Activated CD4-positive, alpha-beta T cell treated with anti-CD3 and anti-CD28 coated beads for 4 hours (primary cell): ENCODE data around the gene CMBL.
A peak's percentile ranks its signal among the peaks of the same experiment; 100 is the strongest.
"Not testable (repeated sequence)": the region's sequence is repeated elsewhere in the genome, so short reads cannot be mapped to it uniquely, and the experiment has no call there.

Source experiments
- DNase-seq, 2 donors: peaks; one replicate each; pipeline ENCODE4 v3.0.0-alpha.2; 2020

The CMBL gene

DNA sequence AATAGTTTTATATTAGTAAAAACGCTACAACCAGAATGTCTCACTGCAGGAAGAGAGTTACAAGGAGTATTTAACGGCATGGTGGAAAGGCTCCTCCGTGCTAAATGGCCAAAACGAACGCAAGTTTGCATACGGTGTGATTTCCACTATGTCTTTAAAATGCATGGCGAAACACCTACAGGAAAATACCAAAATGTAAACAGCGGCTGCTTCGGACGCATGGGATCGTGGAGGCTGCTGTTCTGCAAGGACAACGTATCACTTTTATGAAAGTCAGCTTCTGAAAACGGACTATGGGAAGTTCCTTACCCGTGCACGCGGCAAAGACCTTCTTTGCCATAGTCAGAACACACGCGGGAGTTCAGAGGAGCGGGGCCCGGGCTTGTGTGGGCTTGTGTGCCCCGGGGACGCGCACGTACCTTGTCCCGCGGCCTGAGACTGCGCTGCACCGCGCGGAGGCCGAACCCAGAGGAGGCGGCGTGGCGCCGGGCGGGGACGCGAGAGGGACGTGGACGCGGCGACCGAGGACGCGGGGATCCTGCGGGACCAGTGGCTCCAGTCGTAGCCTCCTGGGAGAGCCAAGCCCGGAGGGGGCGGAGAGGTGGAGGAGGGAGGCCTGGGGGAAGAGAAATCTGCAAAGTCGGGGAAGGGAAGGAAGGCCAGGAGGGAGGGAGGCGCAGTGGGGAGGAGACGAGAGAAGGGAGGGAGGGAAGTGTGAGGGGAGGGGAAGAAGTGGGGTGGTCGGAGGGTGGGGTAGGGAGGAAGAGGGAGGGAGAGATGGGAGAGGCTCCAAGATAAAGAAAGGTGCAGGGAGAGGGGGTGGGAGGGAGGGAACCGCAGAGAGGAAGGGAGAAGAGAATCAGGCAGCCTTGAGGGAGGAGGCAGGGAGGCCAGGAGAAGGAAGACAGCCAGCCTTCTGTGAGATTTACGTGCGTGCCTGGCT lies at the start of gene CMBL:
Gene CMBL, minus strand, starts transcription at position 697 of the 943 bp plus-strand sequence. CDS start 17,140 bp downstream, outside the sequence.
- no peak for DNase-seq

- DNase-seq, result no peak
Observed at GRCh38 chr5:10355071-10355889, 47.6 kb upstream of the CMBL start.

- peak; percentile 34 to 37 for DNase-seq
Observed at GRCh38 chr5:10354048-10354872, 46.6 kb upstream of the CMBL start.

- DNase-seq, result peak; percentile 96 to 97
Observed at GRCh38 chr5:10353241-10354047, 45.7 kb upstream of the CMBL start, which contains the start of gene MARCHF6. Gene MARCHF6, plus strand, starts transcription at chr5:10353695. Its CDS starts 204 bp downstream, at chr5:10353899.

GRCh38 chr5:10352430-10353240 lies 44.9 kb upstream of the CMBL start:
- DNase-seq, result peak; percentile 21 to 27

- DNase-seq, result no peak
Observed at GRCh38 chr5:10351919-10352318, 44.2 kb upstream of the CMBL start.

- DNase-seq, result no peak
Observed at GRCh38 chr5:10351199-10351905, 43.6 kb upstream of the CMBL start.

DNA sequence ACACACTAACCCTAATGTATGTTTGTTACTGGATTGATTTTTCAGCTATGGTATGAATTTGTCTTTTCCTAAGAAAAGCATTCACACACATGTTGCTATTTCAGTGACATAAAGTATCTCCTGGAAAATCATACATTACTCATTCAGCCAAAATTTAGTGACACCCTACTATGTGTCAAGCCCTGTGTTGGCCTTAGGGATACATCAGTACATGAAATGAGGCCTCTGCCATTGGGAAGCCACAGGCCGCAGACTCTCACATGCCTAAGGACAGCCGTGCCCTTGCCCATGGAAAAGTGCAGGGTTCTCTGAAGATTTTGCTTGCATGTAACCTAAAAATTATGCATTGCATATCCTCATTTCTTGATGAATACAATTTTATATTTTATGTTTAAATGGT lies 40.6 kb upstream of the CMBL start:
- no peak for DNase-seq

DNA sequence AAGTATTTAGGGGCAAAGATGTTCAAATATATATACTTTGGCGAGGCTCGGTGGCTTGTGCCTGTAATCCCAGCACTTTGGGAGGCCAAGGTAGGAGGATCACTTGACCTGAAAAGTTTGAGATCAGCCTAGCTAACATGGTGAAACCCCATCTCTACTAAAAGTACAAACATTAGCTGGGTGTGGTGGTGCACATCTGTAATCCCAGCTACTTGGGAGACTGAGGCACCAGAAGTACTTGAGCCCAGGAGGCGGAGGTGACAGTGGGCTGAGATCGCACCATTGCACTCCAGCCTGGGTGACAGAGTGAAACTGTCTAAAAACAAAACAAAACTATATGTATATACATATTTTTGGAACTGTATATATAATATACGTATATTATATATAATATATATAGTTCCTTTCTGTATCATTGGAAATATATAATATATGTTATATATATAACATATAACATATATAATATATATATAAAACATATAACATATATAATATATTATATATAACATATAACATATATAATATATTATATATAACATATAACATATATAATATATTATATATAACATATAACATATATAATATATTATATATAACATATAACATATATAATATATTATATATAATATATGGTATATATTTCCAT lies 36.9 kb upstream of the CMBL start:
- DNase-seq, result not testable (repeated sequence)

DNA sequence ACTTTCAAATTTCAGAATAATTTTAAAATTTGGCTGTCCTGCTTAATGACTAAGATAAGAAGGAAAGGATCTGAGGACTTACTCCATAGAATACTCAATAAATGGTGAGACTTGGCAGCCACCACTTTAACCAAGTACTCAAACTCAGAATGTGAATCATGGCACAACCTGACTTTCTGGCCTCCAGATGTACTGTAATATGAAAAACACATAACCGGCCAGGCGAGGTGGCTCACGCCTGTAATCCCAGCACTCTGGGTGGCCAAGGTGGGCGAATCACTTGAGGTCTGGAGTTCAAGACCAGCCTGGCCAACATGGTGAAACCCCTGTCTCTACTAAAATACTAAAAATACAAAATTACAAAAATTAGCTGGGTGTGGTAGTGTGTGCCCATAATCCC lies 35.8 kb upstream of the CMBL start:
- no peak for DNase-seq

DNA sequence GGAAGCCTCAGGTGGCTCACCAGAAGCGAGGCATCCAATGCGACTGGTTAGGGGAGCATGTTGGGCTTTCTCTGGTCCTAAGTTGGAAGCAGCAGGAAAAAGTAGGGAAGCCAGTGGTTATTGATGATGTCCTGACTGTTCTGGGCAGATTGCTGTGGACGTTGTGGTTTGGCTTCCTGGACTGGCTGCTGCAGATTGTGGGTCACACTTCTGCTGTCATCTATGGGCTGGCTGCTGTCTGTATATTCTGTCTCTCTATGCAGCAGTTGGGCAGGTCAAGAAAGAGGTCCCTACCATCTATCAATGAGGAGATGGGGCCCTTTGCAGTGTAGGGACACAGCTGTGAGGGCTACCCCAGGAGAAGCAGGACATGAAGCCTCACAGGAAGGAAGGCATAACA lies 32.3 kb upstream of the CMBL start:
- DNase-seq, result no peak

GRCh38 chr5:10339058-10339811 lies 31.5 kb upstream of the CMBL start:
- no peak for DNase-seq

DNA sequence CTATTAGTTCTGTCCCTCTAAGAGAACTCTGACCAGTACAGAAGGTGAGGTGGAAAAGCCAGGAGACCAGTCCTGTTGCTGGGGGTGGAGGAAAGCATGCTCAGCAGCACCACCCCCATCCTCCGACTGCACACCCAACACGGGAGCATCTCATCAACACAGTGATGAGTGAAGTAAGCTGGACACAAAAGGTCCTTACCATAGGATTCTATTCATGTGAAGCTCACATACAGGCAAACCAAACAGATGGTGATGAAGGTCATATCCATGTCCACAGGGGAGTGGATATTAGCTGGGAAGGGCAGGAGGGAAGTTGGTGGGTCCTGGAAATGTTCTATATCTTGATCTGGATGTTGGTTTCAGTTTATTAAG lies 31.0 kb upstream of the CMBL start:
- DNase-seq, result no peak

DNA sequence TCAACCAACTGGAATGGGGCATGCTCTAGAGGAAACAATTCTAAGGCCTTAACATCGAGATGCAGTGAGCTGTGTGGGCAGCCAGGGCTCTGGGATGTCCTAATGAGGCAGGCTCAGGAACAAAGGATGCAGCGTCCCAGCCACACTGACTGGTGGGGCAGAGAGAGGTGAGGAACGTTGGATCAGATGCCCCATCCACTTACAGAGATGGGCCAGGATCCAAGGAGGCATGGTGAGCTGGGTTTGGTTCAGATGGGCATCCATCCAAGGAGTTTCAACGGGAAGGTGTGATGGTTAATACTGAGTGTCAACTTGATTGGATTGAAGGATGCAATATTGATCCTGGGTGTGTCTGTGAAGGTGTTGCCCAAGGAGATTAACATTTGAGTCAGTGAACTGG lies 30.3 kb upstream of the CMBL start:
- no peak for DNase-seq

DNA sequence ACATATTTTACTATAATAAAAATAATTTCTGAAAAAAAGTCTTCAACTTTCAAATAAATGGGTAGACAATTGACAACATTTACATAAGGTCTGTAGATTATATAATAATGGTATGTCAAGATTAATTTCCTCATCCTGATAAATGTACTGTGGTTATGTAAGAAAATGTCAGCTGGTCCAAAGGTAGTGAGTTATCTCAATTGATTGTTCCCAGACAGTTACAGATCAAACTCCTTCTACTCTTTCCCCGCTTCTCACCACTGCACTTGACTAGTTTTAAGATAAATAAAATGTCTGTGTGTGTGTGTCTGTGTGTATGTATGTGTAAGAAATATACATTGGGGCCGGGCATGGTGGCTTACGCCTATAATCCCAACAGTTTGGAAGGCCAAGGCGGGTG lies 29.4 kb upstream of the CMBL start:
- no peak for DNase-seq

DNA sequence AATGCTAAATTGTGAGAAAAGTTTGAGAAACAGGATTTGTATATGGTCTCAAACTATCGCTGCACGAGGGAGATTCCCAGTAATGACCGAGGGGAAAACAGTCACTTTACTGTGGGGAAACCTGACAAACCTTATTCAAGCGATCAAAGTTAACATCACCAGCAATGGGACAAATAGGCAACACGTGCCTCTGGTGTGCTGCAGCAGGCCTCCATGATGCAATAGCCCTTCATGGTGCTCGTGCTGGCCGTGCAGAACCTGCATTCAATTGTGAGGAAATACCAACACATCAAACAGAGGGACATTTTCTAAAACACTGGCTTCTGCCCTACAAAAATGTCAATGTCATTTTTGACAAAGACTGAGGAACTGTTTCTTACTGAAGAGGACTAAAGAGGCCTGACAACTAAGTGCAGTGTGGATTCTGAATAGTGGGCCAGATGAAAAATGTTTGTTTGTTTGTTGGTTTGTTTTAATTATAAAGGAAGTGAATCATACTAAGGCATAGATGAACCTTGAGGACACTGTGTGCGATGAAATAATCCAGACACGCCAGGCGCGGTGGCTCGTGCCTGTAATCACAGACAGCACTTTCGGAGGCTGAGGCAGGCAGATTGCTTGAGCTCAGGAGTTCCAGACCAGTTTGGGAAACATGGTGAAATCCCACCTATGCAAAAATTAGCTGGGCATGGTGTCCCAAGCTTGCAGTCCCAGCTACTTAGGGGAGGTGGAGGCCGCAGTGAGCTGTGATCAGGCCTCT lies 28.2 kb upstream of the CMBL start:
- DNase-seq, result no peak

DNA sequence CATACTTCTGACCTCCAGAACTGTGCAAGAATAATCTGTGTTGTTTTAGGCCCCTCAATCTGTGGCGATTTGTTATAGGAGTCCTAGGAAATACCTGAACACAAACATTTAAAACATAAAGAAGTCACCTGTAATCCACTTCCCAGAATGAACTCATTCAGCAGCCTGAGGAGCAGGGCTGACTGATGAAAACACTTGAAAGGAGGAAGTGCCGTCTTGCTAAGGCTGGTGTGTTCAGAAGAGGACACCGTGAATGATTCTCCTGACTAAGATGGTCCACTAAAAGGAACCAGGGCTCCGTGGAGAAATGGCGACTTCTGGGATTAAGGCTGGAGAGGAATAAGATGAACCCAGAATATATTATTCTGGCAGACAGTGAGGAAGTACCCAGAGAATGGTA lies 27.1 kb upstream of the CMBL start:
- DNase-seq, result no peak
